H1 (cell line): ENCODE results near the gene LCN10. TPM values are rescaled to one million over a fixed set of nuclear protein-coding genes. Genes with fewer than 3 reads are reported as not detected.

Experiments
- CTCF ChIA-PET: fragments of 300-600 bp; sonication (Branson Sonifier 250); formaldehyde crosslinking; loops from one replicate; lab custom pipeline; 2021; ENCODE audit not compliant: partially characterized antibody; lab: Charles Lee
- POLR2A ChIA-PET: fragments of 300-600 bp; sonication (Branson Sonifier 250); formaldehyde crosslinking; loops from one replicate; lab custom pipeline; 2021; ENCODE audit warnings: inconsistent platforms; ENCODE audit not compliant: partially characterized antibody; lab: Charles Lee
- DNase-seq, 2 experiments: peaks; one replicate each; pipeline versions ENCODE4 v3.0.0 to v3.0.0-alpha.2; 2010 to 2022; ENCODE audit warnings: low spot score in 2 of 2, low read depth in 1 of 2, mixed read lengths in 1 of 2
- FAIRE-seq: peaks from 2 replicates; lab custom pipeline; 2011; peaks lifted over from hg19 to GRCh38; lab: Jason Lieb, UNC
- H2AFZ ChIP-seq: 2 replicates; pipeline ENCODE4 v1.8.1; 2012; ENCODE audit warnings: low read length, inconsistent platforms
- H2AK5ac ChIP-seq: 2 replicates; pipeline ENCODE4 v1.6.1; 2013; ENCODE audit warnings: low read depth, low read length
- H2BK120ac ChIP-seq: replicated peaks from 2 replicates; pipeline ENCODE3; 2013; ENCODE audit warnings: low read depth, low read length, inconsistent platforms
- H2BK12ac ChIP-seq: 2 replicates; pipeline ENCODE4 v1.6.1; 2013; ENCODE audit warnings: low read depth, low read length
- H2BK15ac ChIP-seq: 2 replicates; pipeline ENCODE4 v1.6.1; 2013; ENCODE audit warnings: low read length
- H2BK20ac ChIP-seq: 2 replicates; pipeline ENCODE4 v1.6.1; 2013; ENCODE audit warnings: low read length
- H2BK5ac ChIP-seq: 2 replicates; pipeline ENCODE4 v1.6.1; 2013; ENCODE audit warnings: low read depth, low read length
- H3K14ac ChIP-seq: 2 replicates; pipeline ENCODE4 v1.6.1; 2013; ENCODE audit warnings: inconsistent platforms; ENCODE audit not compliant: insufficient read length
- H3K18ac ChIP-seq: 2 replicates; pipeline ENCODE4 v1.6.1; 2013; ENCODE audit warnings: low read length; ENCODE audit errors: extremely low read depth
- H3K23ac ChIP-seq: 2 replicates; pipeline ENCODE4 v1.6.1; 2013; ENCODE audit warnings: inconsistent platforms; ENCODE audit not compliant: insufficient read length
- H3K23me2 ChIP-seq: 2 replicates; pipeline ENCODE4 v1.6.1; 2013; ENCODE audit warnings: low read depth, low read length
- H3K27ac ChIP-seq: 2 replicates; pipeline ENCODE4 v1.6.1; 2011; ENCODE audit warnings: low read depth, low read length, inconsistent platforms
- H3K27me3 ChIP-seq, 4 experiments: replicated peaks in 1 of 4; 1 replicate in 1 of 4; 2 replicates in 3 of 4; pipeline versions ENCODE4 v1.6.1 to v1.8.1; 2011 to 2013; ENCODE audit warnings: low read length in 3 of 4, mild to moderate bottlenecking in 3 of 4, inconsistent platforms in 2 of 4, mixed read lengths in 2 of 4, moderate library complexity in 1 of 4; ENCODE audit not compliant: control insufficient read depth in 3 of 4, insufficient read depth in 3 of 4; ENCODE audit errors: extremely low read depth in 1 of 4
- H3K36me3 ChIP-seq, 4 experiments: 2 replicates each; pipeline versions ENCODE4 v1.6.1 to v1.8.1; 2011 to 2013; ENCODE audit warnings: mild to moderate bottlenecking in 4 of 4, low read length in 3 of 4, moderate library complexity in 2 of 4, control low read depth in 1 of 4, inconsistent platforms in 1 of 4; ENCODE audit not compliant: insufficient read depth in 4 of 4, control insufficient read depth in 2 of 4
- H3K4ac ChIP-seq: replicated peaks from 2 replicates; pipeline ENCODE3; 2013; ENCODE audit warnings: low read length, low read depth, mixed read lengths, inconsistent platforms; ENCODE audit not compliant: insufficient read length
- H3K4me1 ChIP-seq, 4 experiments: replicated peaks in 1 of 4; 1 replicate in 1 of 4; 2 replicates in 3 of 4; pipeline versions ENCODE4 v1.6.1 to v1.8.1; 2011 to 2013; ENCODE audit warnings: low read length in 3 of 4, inconsistent platforms in 2 of 4, mixed read lengths in 1 of 4; ENCODE audit not compliant: insufficient read depth in 4 of 4, control insufficient read depth in 3 of 4
- H3K4me2 ChIP-seq, 2 experiments: 2 replicates each; pipeline versions ENCODE4 v1.6.1 to v1.8.1; 2011 to 2013; ENCODE audit warnings: low read depth in 2 of 2, low read length in 2 of 2, control low read depth in 1 of 2, inconsistent platforms in 1 of 2, mild to moderate bottlenecking in 1 of 2; ENCODE audit not compliant: insufficient read depth in 1 of 2
- H3K4me3 ChIP-seq, 4 experiments: fragments of 200-600, 300-600 bp in 1 of 4; sonication (generic), shearing (Covaris generic), sonication (Bioruptor Twin) in 1 of 4; 2 replicates each; pipeline versions ENCODE4 v1.5.1 to v1.8.1; 2011 to 2016; ENCODE audit warnings: low read length in 4 of 4, low read depth in 3 of 4, control low read depth in 2 of 4, inconsistent platforms in 2 of 4, mild to moderate bottlenecking in 2 of 4, mixed read lengths in 1 of 4, moderate library complexity in 1 of 4; ENCODE audit not compliant: insufficient read depth in 2 of 4; ENCODE audit errors: extremely low read depth in 1 of 4
- H3K56ac ChIP-seq: replicated peaks from 2 replicates; pipeline ENCODE3; 2013; ENCODE audit warnings: low read depth, mild to moderate bottlenecking, mixed read lengths, low read length, inconsistent platforms; ENCODE audit not compliant: insufficient read length
- H3K79me1 ChIP-seq: 2 replicates; pipeline ENCODE4 v1.6.1; 2013; ENCODE audit warnings: low read depth, low read length, control low read depth
- H3K79me2 ChIP-seq, 2 experiments: 2 replicates each; pipeline versions ENCODE4 v1.6.1 to v1.8.1; 2012 to 2013; ENCODE audit warnings: low read length in 2 of 2, mild to moderate bottlenecking in 2 of 2, inconsistent platforms in 1 of 2; ENCODE audit not compliant: insufficient read depth in 2 of 2, control insufficient read depth in 1 of 2
- H3K9ac ChIP-seq, 4 experiments: replicated peaks in 1 of 4; 1 replicate in 1 of 4; 2 replicates in 3 of 4; pipeline versions ENCODE4 v1.6.1 to v1.8.1; 2011 to 2013; ENCODE audit warnings: low read depth in 3 of 4, low read length in 3 of 4, control low read depth in 2 of 4, mild to moderate bottlenecking in 2 of 4, moderate library complexity in 2 of 4, inconsistent platforms in 1 of 4; ENCODE audit errors: extremely low read depth in 1 of 4
- H3K9me3 ChIP-seq, 2 experiments: 2 replicates each; pipeline versions ENCODE4 v1.6.1 to v1.8.1; 2012 to 2013; ENCODE audit warnings: mild to moderate bottlenecking in 2 of 2, moderate library complexity in 2 of 2, control low read depth in 1 of 2, inconsistent platforms in 1 of 2, low read depth in 1 of 2, low read length in 1 of 2, mixed read lengths in 1 of 2; ENCODE audit not compliant: insufficient read depth in 2 of 2
- H4K20me1 ChIP-seq, 2 experiments: replicated peaks in 1 of 2; 2 replicates each; pipeline versions ENCODE3 to v1.8.1; 2011 to 2013; ENCODE audit warnings: inconsistent platforms in 2 of 2, low read length in 2 of 2, mild to moderate bottlenecking in 1 of 2; ENCODE audit not compliant: insufficient read depth in 2 of 2, control insufficient read depth in 1 of 2
- H4K5ac ChIP-seq: 2 replicates; pipeline ENCODE4 v1.6.1; 2013; ENCODE audit warnings: low read length, low read depth, mixed read lengths, inconsistent platforms; ENCODE audit not compliant: insufficient read length
- H4K8ac ChIP-seq: 2 replicates; pipeline ENCODE4 v1.8.0; 2013; ENCODE audit warnings: mild to moderate bottlenecking, moderate library complexity, low read length, inconsistent platforms; ENCODE audit not compliant: insufficient read depth; ENCODE audit errors: extremely low read depth
- H4K91ac ChIP-seq: replicated peaks from 2 replicates; pipeline ENCODE3; 2013; ENCODE audit warnings: low read length, mixed read lengths, inconsistent platforms; ENCODE audit not compliant: insufficient read length
- BACH1 ChIP-seq: IDR thresholded peaks from 2 replicates; pipeline ENCODE4 v1.6.1; 2012; ENCODE audit warnings: low read length, improper control_type of control experiment
- BCL11A ChIP-seq, 2 experiments: IDR thresholded peaks; one replicate each; pipeline ENCODE4 v1.6.1; 2011; ENCODE audit warnings: low read depth in 2 of 2, low read length in 2 of 2, mild to moderate bottlenecking in 2 of 2
- FOSL1 ChIP-seq: IDR thresholded peaks from 2 replicates; pipeline ENCODE4 v1.6.1; 2011; ENCODE audit warnings: mild to moderate bottlenecking, low read depth, low read length, moderate library complexity; ENCODE audit not compliant: insufficient read depth
- GABPA ChIP-seq: IDR thresholded peaks from 2 replicates; pipeline ENCODE4 v1.6.1; 2011; ENCODE audit warnings: mild to moderate bottlenecking, low read length, moderate library complexity, borderline replicate concordance; ENCODE audit not compliant: insufficient read depth
- GTF2F1 ChIP-seq: IDR thresholded peaks from 2 replicates; pipeline ENCODE4 v1.6.1; 2012; ENCODE audit warnings: low read depth, low read length, improper control_type of control experiment, borderline replicate concordance
- HDAC6 ChIP-seq: IDR thresholded peaks from one replicate; pipeline ENCODE4 v1.7.1; 2012; ENCODE audit warnings: low read depth, mild to moderate bottlenecking, inconsistent platforms, low read length, moderate library complexity
- JUN ChIP-seq: IDR thresholded peaks from 2 replicates; pipeline ENCODE4 v1.6.1; 2011; ENCODE audit warnings: low read depth, mild to moderate bottlenecking, improper control_type of control experiment, low read length
- JUND ChIP-seq: IDR thresholded peaks from 2 replicates; pipeline ENCODE4 v1.6.1; 2011; ENCODE audit warnings: mild to moderate bottlenecking, improper control_type of control experiment, low read length
- KDM4A ChIP-seq: IDR thresholded peaks from one replicate; pipeline ENCODE4 v1.7.1; 2012; ENCODE audit warnings: low read depth, mild to moderate bottlenecking, moderate library complexity, low read length, inconsistent platforms; ENCODE audit not compliant: severe bottlenecking
- SP2 ChIP-seq: IDR thresholded peaks from 2 replicates; pipeline ENCODE4 v1.6.1; 2012; ENCODE audit warnings: mild to moderate bottlenecking, low read length, inconsistent platforms
- TAF7 ChIP-seq: optimal IDR thresholded peaks from 2 replicates; pipeline ENCODE3; 2011; ENCODE audit warnings: low read depth, mild to moderate bottlenecking, inconsistent platforms, low read length, moderate library complexity, borderline replicate concordance
- ZNF274 ChIP-seq: IDR thresholded peaks from 2 replicates; pipeline ENCODE4 v1.7.0; 2012; ENCODE audit warnings: low read length, borderline replicate concordance; ENCODE audit errors: extremely low read depth
- WGBS, 2 experiments: shearing (Covaris generic) in 1 of 2; methylation state at CpG; one replicate each; pipeline versions ENCODE4 v1.1.6 to v1.1.7; 2013 to 2015; ENCODE audit warnings: low lambda C conversion rate in 2 of 2, mixed read lengths in 2 of 2, inconsistent platforms in 1 of 2, low coverage in 1 of 2, missing lambda C conversion rate in 1 of 2; ENCODE audit not compliant: insufficient replicate concordance in 2 of 2, insufficient coverage in 1 of 2, insufficient read length in 1 of 2; ENCODE audit errors: extremely low coverage in 1 of 2, missing lambda C conversion rate in 1 of 2; 5-methylcytosine and 5-hydroxymethylcytosine counted together
- polyA plus RNA-seq, 7 experiments: library from polyadenylated mRNA; depleted of rRNA in 3 of 7; stranded (reverse) in 5 of 7; unstranded in 2 of 7; fragments of >200 nt in 5 of 7; fragments of 200-250 nt in 2 of 7; gene quantifications; 1 replicate in 5 of 7; 2 replicates in 1 of 7; 4 replicates in 1 of 7; pipeline versions ENCODE4 v1.2.1 to v1.2.3, GENCODE V29; 2011 to 2013; ENCODE audit warnings: missing spikeins in 2 of 7, mixed read lengths in 2 of 7
- total RNA-seq: library from RNA; stranded (reverse); fragmentation: NEBNext Ultra II Directional; extraction: Animal tissue kit (Norgen Biotek cat#: 25700); gene quantifications from 2 replicates; pipeline ENCODE4 v1.2.1, GENCODE V29; 2021
- TF ChIP-seq, protein P1 (sequence below): IDR thresholded peaks from 2 replicates; pipeline ENCODE4 v1.6.1; 2012; ENCODE audit warnings: inconsistent platforms

LCN10 gene
- total and polyA plus RNA-seq, 2 of the 8 experiments (the other 6 are each of a cell fraction or from before 2014, with no cell fraction given) = 2.6 to 2.8 TPM

- no peak overlapping the region for H3K4me2 ChIP-seq
- TF ChIP-seq TAF7 (no peak), JUND (no peak), HDAC6 (no peak), SP2 (no peak), BACH1 (no peak), KDM4A (no peak), JUN (no peak), ZNF274 (no peak), GTF2F1 (no peak), FOSL1 (no peak), BCL11A (IDR thresholded peaks at IDR 0.05; ENCODE audit: low read depth in 2 of 2, low read length in 2 of 2) (no peak), GABPA (no peak)
- TF ChIP-seq, protein P1, sequence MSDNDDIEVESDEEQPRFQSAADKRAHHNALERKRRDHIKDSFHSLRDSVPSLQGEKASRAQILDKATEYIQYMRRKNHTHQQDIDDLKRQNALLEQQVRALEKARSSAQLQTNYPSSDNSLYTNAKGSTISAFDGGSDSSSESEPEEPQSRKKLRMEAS = no peak
These were observed 49.1 kb downstream of the LCN10 start for GRCh38 chr9:136693490-136694162.

More at GRCh38 chr9:136693490-136694162, 49.1 kb downstream of the LCN10 start:
- Histone ChIP-seq H4K5ac (no peak overlapping the region), H2BK5ac (no peak overlapping the region), H2AFZ (no peak overlapping the region), H2BK20ac (no peak overlapping the region), H2BK15ac (0 out of 2 replicates have a peak overlapping the region, but pooled peaks have one; percentile 6), H3K56ac (no peak overlapping the region), H3K79me2 (no peaks in the 10 kb centered on the region), H3K14ac (no peak overlapping the region), H3K27me3 (no peaks in the 10 kb centered on the region), H3K4me1 (peaks cover 0 to 16% (median 12%) of the 10 kb centered on the region in 4 experiments; a peak in 4 of 7 replicates), H3K4ac (no peak overlapping the region), H2BK12ac (no peak overlapping the region), H4K8ac (no peak overlapping the region), H3K23me2 (no peaks in the 10 kb centered on the region), H3K9ac (no peak overlapping the region), H3K27ac (no peak overlapping the region), H3K9me3 (no peaks in the 10 kb centered on the region), H3K4me3 (no peak overlapping the region), H3K18ac (no peak overlapping the region), H2BK120ac (no peak overlapping the region), H4K91ac (no peak overlapping the region), H4K20me1 (no peaks in the 10 kb centered on the region), H3K23ac (no peak overlapping the region), H3K79me1 (no peaks in the 10 kb centered on the region), H3K36me3 (no peaks in the 10 kb centered on the region), H2AK5ac (no peak overlapping the region)
- WGBS, 2 experiments = 81% methylated on average over 15 of the region's 15 CpGs; no CpG with 5 or more reads in 1 of the 2 experiments
- FAIRE-seq (no peak), DNase-seq (peak in 1 of 2 experiments; percentile 45)
- ChIA-PET POLR2A (interaction anchor here (0.7 to 1.0 kb wide), 3 partner anchors 17 to 22 kb away, joined by 3 read pairs; no protein-coding TSS in a partner anchor), CTCF (interaction anchor here (0.6 to 3.6 kb wide), 22 partner anchors 8 to 333 kb away, joined by 3 to 21 read pairs (median 4); no protein-coding TSS in a partner anchor)
